ENCODE measurements around the gene ASXL2.

The ASXL2 gene

GRCh38 chr2:25699216-25699615 is 179.1 kb downstream of the ASXL2 start:
- peaks cover 28 to 29% of the 10 kb centered on the region in 2 donors for H3K27me3 ChIP-seq (ENCODE audit: control insufficient read depth in 1 of 2, insufficient read depth in 2 of 2, low read length in 2 of 2)
- no peaks in the 10 kb centered on the region for H3K36me3 ChIP-seq (ENCODE audit: control insufficient read depth in 1 of 2, insufficient read depth in 2 of 2, low read length in 2 of 2)
- no peaks in the 10 kb centered on the region for H3K9me3 ChIP-seq (ENCODE audit: control insufficient read depth in 1 of 2, low read length in 2 of 2)
- H3K27ac ChIP-seq (ENCODE audit: low read depth, low read length), result no peak overlapping the region
- H3K9ac ChIP-seq (ENCODE audit: low read depth in 1 of 2, low read length in 2 of 2), result no peak overlapping the region
- H3K4me3 ChIP-seq (ENCODE audit: low read depth in 1 of 2, low read length in 2 of 2), result no peak overlapping the region
- peaks cover 14 to 22% of the 10 kb centered on the region in 2 donors for H3K4me1 ChIP-seq (ENCODE audit: control insufficient read depth in 1 of 2, insufficient read depth in 2 of 2, low read length in 2 of 2)

GRCh38 chr2:25698752-25699151 is 179.5 kb downstream of the ASXL2 start:
- Histone ChIP-seq H3K4me3 (ENCODE audit: low read depth in 1 of 2, low read length in 2 of 2) (no peak overlapping the region), H3K27me3 (ENCODE audit: control insufficient read depth in 1 of 2, insufficient read depth in 2 of 2, low read length in 2 of 2) (peaks cover 28 to 29% of the 10 kb centered on the region in 2 donors), H3K9ac (ENCODE audit: low read depth in 1 of 2, low read length in 2 of 2) (no peak overlapping the region), H3K27ac (ENCODE audit: low read depth, low read length) (no peak overlapping the region), H3K9me3 (ENCODE audit: control insufficient read depth in 1 of 2, low read length in 2 of 2) (no peaks in the 10 kb centered on the region), H3K4me1 (ENCODE audit: control insufficient read depth in 1 of 2, insufficient read depth in 2 of 2, low read length in 2 of 2) (peaks cover 14 to 22% of the 10 kb centered on the region in 2 donors), H3K36me3 (ENCODE audit: control insufficient read depth in 1 of 2, insufficient read depth in 2 of 2, low read length in 2 of 2) (no peaks in the 10 kb centered on the region)

- no peaks in the 10 kb centered on the region for H3K9me3 ChIP-seq (ENCODE audit: control insufficient read depth in 1 of 2, low read length in 2 of 2)
- H3K9ac ChIP-seq (ENCODE audit: low read depth in 1 of 2, low read length in 2 of 2), result no peak overlapping the region
- H3K36me3 ChIP-seq (ENCODE audit: control insufficient read depth in 1 of 2, insufficient read depth in 2 of 2, low read length in 2 of 2), result no peaks in the 10 kb centered on the region
- no peak overlapping the region for H3K4me3 ChIP-seq (ENCODE audit: low read depth in 1 of 2, low read length in 2 of 2)
- H3K27ac ChIP-seq (ENCODE audit: low read depth, low read length), result no peak overlapping the region
- H3K4me1 ChIP-seq (ENCODE audit: control insufficient read depth in 1 of 2, insufficient read depth in 2 of 2, low read length in 2 of 2), result peaks cover 14 to 22% of the 10 kb centered on the region in 2 donors
- peaks cover 28 to 29% of the 10 kb centered on the region in 2 donors for H3K27me3 ChIP-seq (ENCODE audit: control insufficient read depth in 1 of 2, insufficient read depth in 2 of 2, low read length in 2 of 2)
These were observed 180.5 kb downstream of the ASXL2 start for GRCh38 chr2:25697559-25698341.

- Histone ChIP-seq H3K9me3 (ENCODE audit: control insufficient read depth in 1 of 2, low read length in 2 of 2) (no peaks in the 10 kb centered on the region), H3K9ac (ENCODE audit: low read depth in 1 of 2, low read length in 2 of 2) (no peak overlapping the region), H3K27me3 (ENCODE audit: control insufficient read depth in 1 of 2, insufficient read depth in 2 of 2, low read length in 2 of 2) (peaks cover 5 to 10% of the 10 kb centered on the region in 2 donors), H3K4me3 (ENCODE audit: low read depth in 1 of 2, low read length in 2 of 2) (no peak overlapping the region), H3K36me3 (ENCODE audit: control insufficient read depth in 1 of 2, insufficient read depth in 2 of 2, low read length in 2 of 2) (no peaks in the 10 kb centered on the region), H3K4me1 (ENCODE audit: control insufficient read depth in 1 of 2, insufficient read depth in 2 of 2, low read length in 2 of 2) (peaks cover 4% of the 10 kb centered on the region in 2 donors), H3K27ac (ENCODE audit: low read depth, low read length) (no peak overlapping the region)
These were observed 185.4 kb downstream of the ASXL2 start for GRCh38 chr2:25692737-25693445.

- Histone ChIP-seq H3K27me3 (ENCODE audit: control insufficient read depth in 1 of 2, insufficient read depth in 2 of 2, low read length in 2 of 2) (peaks cover 2% of the 10 kb centered on the region in 2 donors), H3K9ac (ENCODE audit: low read depth in 1 of 2, low read length in 2 of 2) (no peak overlapping the region), H3K27ac (ENCODE audit: low read depth, low read length) (no peak overlapping the region), H3K4me1 (ENCODE audit: control insufficient read depth in 1 of 2, insufficient read depth in 2 of 2, low read length in 2 of 2) (peaks cover 0 to 4% of the 10 kb centered on the region in 2 donors), H3K9me3 (ENCODE audit: control insufficient read depth in 1 of 2, low read length in 2 of 2) (no peaks in the 10 kb centered on the region), H3K4me3 (ENCODE audit: low read depth in 1 of 2, low read length in 2 of 2) (no peak overlapping the region), H3K36me3 (ENCODE audit: control insufficient read depth in 1 of 2, insufficient read depth in 2 of 2, low read length in 2 of 2) (no peaks in the 10 kb centered on the region)
These were observed 186.1 kb downstream of the ASXL2 start for GRCh38 chr2:25692143-25692542.

- Histone ChIP-seq H3K27me3 (ENCODE audit: control insufficient read depth in 1 of 2, insufficient read depth in 2 of 2, low read length in 2 of 2) (peaks cover 0 to 4% of the 10 kb centered on the region in 2 donors), H3K9ac (ENCODE audit: low read depth in 1 of 2, low read length in 2 of 2) (no peak overlapping the region), H3K27ac (ENCODE audit: low read depth, low read length) (no peak overlapping the region), H3K4me1 (ENCODE audit: control insufficient read depth in 1 of 2, insufficient read depth in 2 of 2, low read length in 2 of 2) (no peaks in the 10 kb centered on the region), H3K9me3 (ENCODE audit: control insufficient read depth in 1 of 2, low read length in 2 of 2) (no peaks in the 10 kb centered on the region), H3K36me3 (ENCODE audit: control insufficient read depth in 1 of 2, insufficient read depth in 2 of 2, low read length in 2 of 2) (no peaks in the 10 kb centered on the region), H3K4me3 (ENCODE audit: low read depth in 1 of 2, low read length in 2 of 2) (no peak overlapping the region)
These were observed 188.2 kb downstream of the ASXL2 start for GRCh38 chr2:25690058-25690457.

GRCh38 chr2:25688236-25688635 is 190.1 kb downstream of the ASXL2 start:
- Histone ChIP-seq H3K4me1 (ENCODE audit: control insufficient read depth in 1 of 2, insufficient read depth in 2 of 2, low read length in 2 of 2) (no peaks in the 10 kb centered on the region), H3K27ac (ENCODE audit: low read depth, low read length) (no peak overlapping the region), H3K4me3 (ENCODE audit: low read depth in 1 of 2, low read length in 2 of 2) (no peak overlapping the region), H3K9me3 (ENCODE audit: control insufficient read depth in 1 of 2, low read length in 2 of 2) (no peaks in the 10 kb centered on the region), H3K9ac (ENCODE audit: low read depth in 1 of 2, low read length in 2 of 2) (no peak overlapping the region), H3K27me3 (ENCODE audit: control insufficient read depth in 1 of 2, insufficient read depth in 2 of 2, low read length in 2 of 2) (peaks cover 0 to 5% of the 10 kb centered on the region in 2 donors), H3K36me3 (ENCODE audit: control insufficient read depth in 1 of 2, insufficient read depth in 2 of 2, low read length in 2 of 2) (no peaks in the 10 kb centered on the region)

GRCh38 chr2:25685741-25686140 is 192.5 kb downstream of the ASXL2 start:
- H3K27me3 ChIP-seq (ENCODE audit: control insufficient read depth in 1 of 2, insufficient read depth in 2 of 2, low read length in 2 of 2), result peaks cover 0 to 5% of the 10 kb centered on the region in 2 donors
- no peak overlapping the region for H3K4me3 ChIP-seq (ENCODE audit: low read depth in 1 of 2, low read length in 2 of 2)
- H3K9me3 ChIP-seq (ENCODE audit: control insufficient read depth in 1 of 2, low read length in 2 of 2), result no peaks in the 10 kb centered on the region
- H3K9ac ChIP-seq (ENCODE audit: low read depth in 1 of 2, low read length in 2 of 2), result no peak overlapping the region
- H3K36me3 ChIP-seq (ENCODE audit: control insufficient read depth in 1 of 2, insufficient read depth in 2 of 2, low read length in 2 of 2), result no peaks in the 10 kb centered on the region
- H3K27ac ChIP-seq (ENCODE audit: low read depth, low read length), result no peak overlapping the region
- no peaks in the 10 kb centered on the region for H3K4me1 ChIP-seq (ENCODE audit: control insufficient read depth in 1 of 2, insufficient read depth in 2 of 2, low read length in 2 of 2)

- Histone ChIP-seq H3K27ac (ENCODE audit: low read depth, low read length) (no peak overlapping the region), H3K4me1 (ENCODE audit: control insufficient read depth in 1 of 2, insufficient read depth in 2 of 2, low read length in 2 of 2) (no peaks in the 10 kb centered on the region), H3K9ac (ENCODE audit: low read depth in 1 of 2, low read length in 2 of 2) (no peak overlapping the region), H3K9me3 (ENCODE audit: control insufficient read depth in 1 of 2, low read length in 2 of 2) (no peaks in the 10 kb centered on the region), H3K36me3 (ENCODE audit: control insufficient read depth in 1 of 2, insufficient read depth in 2 of 2, low read length in 2 of 2) (no peaks in the 10 kb centered on the region), H3K4me3 (ENCODE audit: low read depth in 1 of 2, low read length in 2 of 2) (no peak overlapping the region), H3K27me3 (ENCODE audit: control insufficient read depth in 1 of 2, insufficient read depth in 2 of 2, low read length in 2 of 2) (peaks cover 0 to 5% of the 10 kb centered on the region in 2 donors)
These were observed 193.5 kb downstream of the ASXL2 start for GRCh38 chr2:25684577-25685473.
